Uterus (tissue), 4 donors: ENCODE data around the gene KLHDC3. TPM values are rescaled to one million over a fixed set of nuclear protein-coding genes. Genes with fewer than 3 reads are reported as not detected.
"Not testable (repeated sequence)": the region's sequence is repeated elsewhere in the genome, so short reads cannot be mapped to it uniquely, and the experiment has no call there.

Experiments used
- DNase-seq, 2 donors: peaks; one replicate each; pipeline ENCODE4 v3.0.0-alpha.2; 2019 to 2020
- H3K27ac ChIP-seq, 2 donors: fragments of 200-600 bp; sonication (generic); 1 replicate in 1 of 2; 2 replicates in 1 of 2; pipeline ENCODE4 v1.5.1; 2016 to 2018
- H3K27me3 ChIP-seq, 2 donors: fragments of 200-600 bp; sonication (generic); one replicate each; pipeline ENCODE4 v1.5.1; 2018 to 2019; ENCODE audit warnings: control low read depth in 1 of 2
- H3K36me3 ChIP-seq, 2 donors: fragments of 200-600 bp; sonication (generic); one replicate each; pipeline ENCODE4 v1.5.1; 2019; ENCODE audit warnings: control low read depth in 1 of 2
- H3K4me1 ChIP-seq, 2 donors: fragments of 200-600 bp; sonication (generic); one replicate each; pipeline ENCODE4 v1.5.1; 2018 to 2019; ENCODE audit warnings: control low read depth in 1 of 2
- H3K4me3 ChIP-seq, 2 donors: fragments of 200-600 bp; sonication (generic); 1 replicate in 1 of 2; 2 replicates in 1 of 2; pipeline ENCODE4 v1.5.1; 2018 to 2019; ENCODE audit warnings: mild to moderate bottlenecking in 1 of 2
- H3K9me3 ChIP-seq, 2 donors: fragments of 200-600 bp; sonication (generic); one replicate each; pipeline ENCODE4 v1.5.1; 2019; ENCODE audit warnings: control low read depth in 1 of 2
- POLR2A ChIP-seq, 2 donors: fragments of 450-650 bp; IDR thresholded peaks; one replicate each; pipeline ENCODE4 v1.6.1; 2016; ENCODE audit warnings: antibody characterized with exemption in 2 of 2, mild to moderate bottlenecking in 1 of 2, moderate library complexity in 1 of 2
- intact Hi-C: fragments of 100-400 bp; cut with DNase I; formaldehyde crosslinking; loops from one replicate; pipeline ENCODE4 v1.15.1; 2023; ENCODE audit warnings: low total_unique reads
- total RNA-seq, 4 donors: library from RNA; depleted of rRNA in 3 of 4; stranded (reverse); fragments of >200 nt in 3 of 4; gene quantifications; one replicate each; pipeline versions ENCODE4 v1.1.0 to v1.2.4, GENCODE V29; 2014 to 2023
- TF ChIP-seq, protein P1 (sequence below), 4 experiments: fragments of 200-600 bp in 2 of 4; fragments of 450-650 bp in 2 of 4; sonication (generic) in 2 of 4; IDR thresholded peaks; one replicate each; pipeline ENCODE4 v1.5.1; 2016 to 2019; ENCODE audit warnings: antibody characterized with exemption in 4 of 4, mild to moderate bottlenecking in 2 of 4, moderate library complexity in 1 of 4
- donor health status: DM: yes; HTN: yes; CAD: no.

Gene KLHDC3
- total RNA-seq, 4 donors from 2014 or later = 19.7 to 152 (median 56.8) TPM

DNA sequence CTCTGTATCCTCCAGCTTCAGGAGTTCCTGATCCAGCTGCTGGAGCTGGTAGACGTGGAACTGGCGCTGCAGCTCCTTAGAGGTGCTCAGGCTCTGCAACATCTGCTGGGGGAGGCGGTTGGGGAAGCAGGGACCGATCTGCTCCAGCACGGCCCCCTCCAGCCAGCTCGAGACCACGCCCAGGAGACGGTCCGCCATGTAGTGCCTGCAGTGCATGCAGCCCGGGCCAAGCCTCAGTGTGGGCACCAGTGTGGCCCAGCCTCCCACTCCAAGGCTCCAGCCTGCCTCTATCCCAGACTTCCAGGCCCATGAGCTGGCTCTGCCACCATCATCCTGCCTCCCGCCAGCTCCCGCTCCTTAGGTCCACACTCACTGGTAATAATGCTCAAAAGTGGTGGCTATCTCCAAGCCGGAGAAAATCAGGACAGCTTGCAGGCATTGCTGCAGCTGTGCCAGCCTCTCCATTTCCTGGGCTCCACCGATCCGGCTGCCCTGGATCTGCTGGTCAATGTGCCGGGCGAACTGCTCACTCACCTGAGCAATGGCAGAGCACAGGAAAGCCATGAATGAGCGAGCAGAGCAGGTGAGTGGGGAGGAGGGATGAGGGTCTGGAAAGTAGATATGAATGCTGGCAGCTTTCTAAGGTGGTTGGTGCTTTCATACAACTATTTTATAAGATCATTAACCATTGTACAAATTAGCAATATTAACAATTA lies 26.7 kb downstream of the KLHDC3 start:
- no peak for DNase-seq
- Histone ChIP-seq H3K36me3 (no peaks in the 10 kb centered on the region), H3K27ac (no peak overlapping the region), H3K4me1 (no peaks in the 10 kb centered on the region), H3K9me3 (no peaks in the 10 kb centered on the region), H3K4me3 (no peak overlapping the region), H3K27me3 (no peaks in the 10 kb centered on the region)
- no peak for TF ChIP-seq POLR2A (IDR thresholded peaks at IDR 0.05)
- TF ChIP-seq, protein P1, sequence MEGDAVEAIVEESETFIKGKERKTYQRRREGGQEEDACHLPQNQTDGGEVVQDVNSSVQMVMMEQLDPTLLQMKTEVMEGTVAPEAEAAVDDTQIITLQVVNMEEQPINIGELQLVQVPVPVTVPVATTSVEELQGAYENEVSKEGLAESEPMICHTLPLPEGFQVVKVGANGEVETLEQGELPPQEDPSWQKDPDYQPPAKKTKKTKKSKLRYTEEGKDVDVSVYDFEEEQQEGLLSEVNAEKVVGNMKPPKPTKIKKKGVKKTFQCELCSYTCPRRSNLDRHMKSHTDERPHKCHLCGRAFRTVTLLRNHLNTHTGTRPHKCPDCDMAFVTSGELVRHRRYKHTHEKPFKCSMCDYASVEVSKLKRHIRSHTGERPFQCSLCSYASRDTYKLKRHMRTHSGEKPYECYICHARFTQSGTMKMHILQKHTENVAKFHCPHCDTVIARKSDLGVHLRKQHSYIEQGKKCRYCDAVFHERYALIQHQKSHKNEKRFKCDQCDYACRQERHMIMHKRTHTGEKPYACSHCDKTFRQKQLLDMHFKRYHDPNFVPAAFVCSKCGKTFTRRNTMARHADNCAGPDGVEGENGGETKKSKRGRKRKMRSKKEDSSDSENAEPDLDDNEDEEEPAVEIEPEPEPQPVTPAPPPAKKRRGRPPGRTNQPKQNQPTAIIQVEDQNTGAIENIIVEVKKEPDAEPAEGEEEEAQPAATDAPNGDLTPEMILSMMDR (IDR thresholded peaks at IDR 0.05) = no peak
- intact Hi-C loops = no loop called here

DNA sequence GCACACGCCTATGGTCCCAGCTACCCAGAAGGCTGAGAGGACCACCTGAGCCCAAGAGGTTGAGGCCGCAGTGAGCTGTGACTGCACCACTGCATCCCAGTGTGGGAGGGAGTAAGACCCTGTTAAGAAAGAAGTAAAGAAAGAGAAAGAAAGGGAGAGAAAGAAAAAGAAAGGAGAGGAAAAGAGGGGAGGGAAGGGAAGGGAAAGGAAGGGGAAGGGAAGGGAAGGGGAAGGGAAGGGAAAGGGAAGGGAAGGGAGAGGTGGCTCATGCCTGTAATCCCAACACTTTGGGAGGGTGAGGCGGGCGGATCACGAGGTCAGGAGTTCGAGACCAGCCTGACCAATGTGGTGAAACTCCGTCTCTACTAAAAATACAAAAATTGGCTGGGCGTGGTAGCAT lies 27.4 kb downstream of the KLHDC3 start:
- H3K27me3 ChIP-seq, H3K9me3 ChIP-seq, H3K4me3 ChIP-seq, H3K36me3 ChIP-seq, intact Hi-C loops, H3K27ac ChIP-seq, DNase-seq, H3K4me1 ChIP-seq: not testable (repeated sequence)

DNA sequence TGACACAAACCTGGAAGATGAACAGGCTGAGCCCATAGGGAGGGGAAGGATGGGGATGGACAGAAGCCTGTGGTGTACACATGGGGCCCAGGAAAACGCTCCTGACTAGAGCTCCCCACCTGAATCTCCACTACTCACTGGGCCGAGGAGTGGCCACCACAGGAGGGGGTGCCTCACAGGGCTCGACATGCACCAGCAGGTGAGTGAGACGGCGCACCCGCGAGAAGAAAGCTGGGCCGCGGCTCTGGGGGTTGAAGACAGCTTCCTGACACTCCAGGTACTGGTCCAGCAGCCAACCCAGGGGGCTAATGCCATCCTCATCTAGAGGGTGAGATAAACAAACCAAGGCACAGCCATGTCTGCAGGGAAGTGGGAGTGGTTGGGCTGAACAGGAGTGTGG lies 29.3 kb downstream of the KLHDC3 start:
- H3K4me1 ChIP-seq = no peaks in the 10 kb centered on the region
- TF ChIP-seq, protein P1 (IDR thresholded peaks at IDR 0.05) = no peak
- TF ChIP-seq POLR2A (IDR thresholded peaks at IDR 0.05) = no peak
- no peak overlapping the region for H3K4me3 ChIP-seq
- H3K27me3 ChIP-seq = no peaks in the 10 kb centered on the region
- intact Hi-C loops = no loop called here
- H3K27ac ChIP-seq = no peak overlapping the region
- no peaks in the 10 kb centered on the region for H3K36me3 ChIP-seq
- no peaks in the 10 kb centered on the region for H3K9me3 ChIP-seq
- no peak for DNase-seq

DNA sequence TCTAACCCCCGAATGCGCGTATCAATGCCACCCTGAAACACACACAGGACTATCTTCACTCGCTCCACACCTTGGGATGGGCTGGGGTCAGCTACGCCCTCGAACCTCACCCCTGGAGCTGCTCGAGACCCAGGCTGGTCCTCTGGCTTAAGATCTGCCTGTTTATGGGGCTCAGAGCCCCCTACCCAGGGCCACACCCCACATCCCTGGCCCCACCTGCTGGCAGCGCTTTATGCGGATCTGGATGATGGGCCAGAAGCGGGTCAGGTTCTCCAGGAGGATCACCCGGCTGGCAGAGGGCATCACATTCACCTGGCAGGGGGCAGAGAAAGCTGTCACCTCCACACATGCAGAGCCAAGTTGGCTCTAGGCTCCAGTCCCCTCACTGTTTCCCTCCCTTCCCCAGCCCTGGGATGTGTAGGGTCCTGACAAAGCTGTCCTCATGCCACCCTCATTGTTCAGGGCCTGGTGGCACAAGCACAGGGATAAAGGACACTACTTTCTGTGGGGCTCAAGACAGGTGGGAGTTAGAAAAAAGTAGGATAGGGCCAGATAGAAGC lies 31.4 kb downstream of the KLHDC3 start:
- H3K36me3 ChIP-seq = no peaks in the 10 kb centered on the region
- intact Hi-C loops = no loop called here
- no peak for DNase-seq

DNA sequence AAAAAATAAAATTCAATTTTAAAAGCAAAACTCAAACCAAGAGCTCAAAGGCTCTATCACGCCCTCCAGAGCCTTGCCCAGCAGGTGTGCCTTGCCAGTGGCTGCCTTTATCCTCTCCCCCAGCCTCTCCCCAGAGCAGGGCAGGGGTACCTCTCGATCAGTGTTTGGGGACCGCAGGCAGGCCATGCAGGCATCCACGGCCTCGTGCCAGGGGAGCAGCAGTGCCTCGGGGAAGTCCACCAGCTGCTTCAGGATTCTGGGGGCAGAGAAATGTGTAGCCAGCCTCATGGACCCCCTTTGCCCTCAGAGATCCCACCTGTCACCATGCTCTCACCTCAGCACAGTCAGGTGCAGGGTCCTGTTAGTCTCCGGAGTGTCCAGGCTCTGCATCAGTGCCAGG lies 33.9 kb downstream of the KLHDC3 start:
- Histone ChIP-seq H3K36me3 (no peaks in the 10 kb centered on the region), H3K27ac (no peak overlapping the region), H3K9me3 (no peaks in the 10 kb centered on the region), H3K27me3 (no peaks in the 10 kb centered on the region), H3K4me1 (no peaks in the 10 kb centered on the region), H3K4me3 (no peak overlapping the region)
- DNase-seq = no peak
- TF ChIP-seq, protein P1 (IDR thresholded peaks at IDR 0.05) = no peak
- TF ChIP-seq POLR2A (IDR thresholded peaks at IDR 0.05) = no peak
- intact Hi-C loops = no loop called here

More for the DNA sequence above, 31.4 kb downstream of the KLHDC3 start:
- no peak for TF ChIP-seq POLR2A (IDR thresholded peaks at IDR 0.05)
- TF ChIP-seq, protein P1 (IDR thresholded peaks at IDR 0.05) = no peak
- Histone ChIP-seq H3K4me3 (no peak overlapping the region), H3K27me3 (no peaks in the 10 kb centered on the region), H3K9me3 (no peaks in the 10 kb centered on the region), H3K4me1 (no peaks in the 10 kb centered on the region), H3K27ac (no peak overlapping the region)
